Lower leg skin (tissue), 3 donors: Measurements from ENCODE around the gene CD300LB.

ENCODE experiments used
- POLR2A ChIP-seq, 2 donors: fragments of 450-650 bp; IDR thresholded peaks; one replicate each; pipeline ENCODE4 v1.6.1; 2016 to 2017; ENCODE audit warnings: antibody characterized with exemption in 2 of 2, mild to moderate bottlenecking in 1 of 2, moderate library complexity in 1 of 2
- TF ChIP-seq, protein P1 (sequence below), 3 donors: fragments of 450-650 bp; IDR thresholded peaks; one replicate each; pipeline ENCODE4 v1.5.1; 2016; ENCODE audit warnings: antibody characterized with exemption in 3 of 3, mild to moderate bottlenecking in 3 of 3, moderate library complexity in 2 of 3

DNA sequence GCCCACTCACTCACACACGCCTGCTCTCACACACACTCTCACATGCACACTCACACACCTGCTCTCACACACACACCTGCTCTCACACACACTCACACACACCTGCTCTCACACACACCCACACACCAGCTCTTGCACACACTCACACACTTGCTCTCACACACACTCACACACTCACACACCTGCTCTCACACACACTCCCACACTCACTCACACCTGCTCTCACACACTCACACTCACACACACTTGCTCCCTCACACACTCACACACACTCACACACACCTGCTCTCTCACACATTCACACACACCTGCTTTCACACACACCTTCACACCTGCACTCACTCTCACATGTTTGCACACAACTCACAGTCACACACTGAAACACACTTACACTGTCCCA, 32.1 kb upstream of the CD300LB start:
- TF ChIP-seq, protein P1, sequence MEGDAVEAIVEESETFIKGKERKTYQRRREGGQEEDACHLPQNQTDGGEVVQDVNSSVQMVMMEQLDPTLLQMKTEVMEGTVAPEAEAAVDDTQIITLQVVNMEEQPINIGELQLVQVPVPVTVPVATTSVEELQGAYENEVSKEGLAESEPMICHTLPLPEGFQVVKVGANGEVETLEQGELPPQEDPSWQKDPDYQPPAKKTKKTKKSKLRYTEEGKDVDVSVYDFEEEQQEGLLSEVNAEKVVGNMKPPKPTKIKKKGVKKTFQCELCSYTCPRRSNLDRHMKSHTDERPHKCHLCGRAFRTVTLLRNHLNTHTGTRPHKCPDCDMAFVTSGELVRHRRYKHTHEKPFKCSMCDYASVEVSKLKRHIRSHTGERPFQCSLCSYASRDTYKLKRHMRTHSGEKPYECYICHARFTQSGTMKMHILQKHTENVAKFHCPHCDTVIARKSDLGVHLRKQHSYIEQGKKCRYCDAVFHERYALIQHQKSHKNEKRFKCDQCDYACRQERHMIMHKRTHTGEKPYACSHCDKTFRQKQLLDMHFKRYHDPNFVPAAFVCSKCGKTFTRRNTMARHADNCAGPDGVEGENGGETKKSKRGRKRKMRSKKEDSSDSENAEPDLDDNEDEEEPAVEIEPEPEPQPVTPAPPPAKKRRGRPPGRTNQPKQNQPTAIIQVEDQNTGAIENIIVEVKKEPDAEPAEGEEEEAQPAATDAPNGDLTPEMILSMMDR (IDR thresholded peaks at IDR 0.05) = peak in 1 of 3 donors; percentile 22
- no peak for TF ChIP-seq POLR2A (IDR thresholded peaks at IDR 0.05)
